ENCODE measurements around the gene CROCC2.

DNA sequence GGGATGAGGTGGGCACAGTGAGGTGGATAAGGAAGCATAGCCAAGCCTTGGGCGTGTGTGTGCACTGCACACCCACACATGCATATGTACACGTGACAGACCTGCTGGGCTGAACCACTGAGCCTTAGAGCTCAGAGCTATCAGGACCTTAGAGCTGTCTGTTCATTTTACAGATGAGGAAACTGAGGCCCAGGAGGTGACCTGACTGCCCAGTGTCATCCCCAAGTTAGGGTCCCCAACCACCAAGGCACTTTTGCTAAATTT, 84.1 kb downstream of the CROCC2 start:
- TF ChIP-seq, protein P1, sequence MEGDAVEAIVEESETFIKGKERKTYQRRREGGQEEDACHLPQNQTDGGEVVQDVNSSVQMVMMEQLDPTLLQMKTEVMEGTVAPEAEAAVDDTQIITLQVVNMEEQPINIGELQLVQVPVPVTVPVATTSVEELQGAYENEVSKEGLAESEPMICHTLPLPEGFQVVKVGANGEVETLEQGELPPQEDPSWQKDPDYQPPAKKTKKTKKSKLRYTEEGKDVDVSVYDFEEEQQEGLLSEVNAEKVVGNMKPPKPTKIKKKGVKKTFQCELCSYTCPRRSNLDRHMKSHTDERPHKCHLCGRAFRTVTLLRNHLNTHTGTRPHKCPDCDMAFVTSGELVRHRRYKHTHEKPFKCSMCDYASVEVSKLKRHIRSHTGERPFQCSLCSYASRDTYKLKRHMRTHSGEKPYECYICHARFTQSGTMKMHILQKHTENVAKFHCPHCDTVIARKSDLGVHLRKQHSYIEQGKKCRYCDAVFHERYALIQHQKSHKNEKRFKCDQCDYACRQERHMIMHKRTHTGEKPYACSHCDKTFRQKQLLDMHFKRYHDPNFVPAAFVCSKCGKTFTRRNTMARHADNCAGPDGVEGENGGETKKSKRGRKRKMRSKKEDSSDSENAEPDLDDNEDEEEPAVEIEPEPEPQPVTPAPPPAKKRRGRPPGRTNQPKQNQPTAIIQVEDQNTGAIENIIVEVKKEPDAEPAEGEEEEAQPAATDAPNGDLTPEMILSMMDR (IDR thresholded peaks at IDR 0.05 in 4 of 5, conservative IDR thresholded peaks at IDR 0.05 in 1 of 5): no peak
- TF ChIP-seq POLR2A (IDR thresholded peaks at IDR 0.05): no peak
